GOT3 (cell line): ENCODE data around the gene FLT3LG.
A peak's percentile ranks its signal among the peaks of the same experiment; 100 is the strongest.
"Not testable (repeated sequence)": the region's sequence is repeated elsewhere in the genome, so short reads cannot be mapped to it uniquely, and the experiment has no call there.

Source experiments
- DNase-seq: peaks from one replicate; lab custom pipeline; 2025; ENCODE audit warnings: mixed read lengths; lab: John Stamatoyannopoulos, UW

The FLT3LG gene

GRCh38 chr19:49440439-49441209 lies 33.4 kb upstream of the FLT3LG start:
- DNase-seq, result no peak

GRCh38 chr19:49441210-49441959 lies 32.6 kb upstream of the FLT3LG start, which contains the start of gene SLC17A7:
Gene SLC17A7 (minus strand): TSS chr19:49441527. CDS start chr19:49441379, 148 bp downstream.
- DNase-seq, result no peak

GRCh38 chr19:49441960-49442350 lies 32.1 kb upstream of the FLT3LG start:
- DNase-seq, result no peak

DNA sequence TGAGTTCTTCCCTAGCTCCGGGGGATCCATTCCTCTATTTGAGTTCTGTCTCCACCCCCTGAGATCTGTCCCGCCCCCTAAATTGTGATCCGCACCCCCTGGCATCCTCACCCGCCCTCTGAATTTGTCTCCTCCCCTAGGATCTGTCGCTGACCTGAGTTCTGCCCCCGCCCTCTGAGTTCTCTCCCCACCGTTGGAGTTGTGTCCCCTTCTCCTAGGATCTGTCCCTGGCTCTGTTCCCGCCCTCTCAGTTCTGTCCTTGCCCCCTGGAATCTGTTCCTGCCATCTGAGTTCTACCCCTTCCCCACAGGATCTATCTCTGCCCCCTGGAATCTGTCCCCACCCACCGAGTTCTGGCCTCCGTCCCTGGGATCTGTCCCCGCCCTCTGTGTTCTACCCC lies 31.7 kb upstream of the FLT3LG start:
- DNase-seq, result no peak

DNA sequence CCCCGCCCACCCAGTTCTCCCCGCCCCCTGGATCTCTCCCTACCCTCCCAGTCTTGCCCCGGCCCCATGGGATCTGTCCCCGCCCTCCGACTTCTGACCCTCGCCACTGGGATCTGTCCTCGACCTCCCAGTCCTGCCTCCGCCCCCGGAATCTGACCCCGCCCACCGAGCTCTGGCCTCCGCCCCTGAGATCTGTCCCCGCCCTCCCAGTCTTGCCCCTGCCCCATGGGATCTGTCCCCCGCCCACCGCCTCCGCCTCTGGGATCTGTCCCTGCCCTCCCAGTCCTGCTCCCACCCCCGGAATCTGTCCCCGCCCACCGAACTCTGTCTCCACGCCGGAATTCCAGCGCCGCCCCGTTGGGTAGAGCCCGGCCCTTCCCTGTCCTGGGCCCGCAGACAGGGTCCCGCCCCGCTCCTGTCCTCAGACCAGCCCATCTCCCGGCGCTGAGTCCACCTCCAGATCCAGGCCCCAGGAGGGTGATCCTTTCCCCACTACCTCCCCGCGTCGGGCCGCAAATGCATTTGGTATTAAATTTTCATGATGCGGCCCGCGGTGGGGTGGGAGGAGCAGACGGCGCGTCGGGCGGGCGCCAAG lies 31.1 kb upstream of the FLT3LG start:
- DNase-seq, result peak; percentile 77

DNA sequence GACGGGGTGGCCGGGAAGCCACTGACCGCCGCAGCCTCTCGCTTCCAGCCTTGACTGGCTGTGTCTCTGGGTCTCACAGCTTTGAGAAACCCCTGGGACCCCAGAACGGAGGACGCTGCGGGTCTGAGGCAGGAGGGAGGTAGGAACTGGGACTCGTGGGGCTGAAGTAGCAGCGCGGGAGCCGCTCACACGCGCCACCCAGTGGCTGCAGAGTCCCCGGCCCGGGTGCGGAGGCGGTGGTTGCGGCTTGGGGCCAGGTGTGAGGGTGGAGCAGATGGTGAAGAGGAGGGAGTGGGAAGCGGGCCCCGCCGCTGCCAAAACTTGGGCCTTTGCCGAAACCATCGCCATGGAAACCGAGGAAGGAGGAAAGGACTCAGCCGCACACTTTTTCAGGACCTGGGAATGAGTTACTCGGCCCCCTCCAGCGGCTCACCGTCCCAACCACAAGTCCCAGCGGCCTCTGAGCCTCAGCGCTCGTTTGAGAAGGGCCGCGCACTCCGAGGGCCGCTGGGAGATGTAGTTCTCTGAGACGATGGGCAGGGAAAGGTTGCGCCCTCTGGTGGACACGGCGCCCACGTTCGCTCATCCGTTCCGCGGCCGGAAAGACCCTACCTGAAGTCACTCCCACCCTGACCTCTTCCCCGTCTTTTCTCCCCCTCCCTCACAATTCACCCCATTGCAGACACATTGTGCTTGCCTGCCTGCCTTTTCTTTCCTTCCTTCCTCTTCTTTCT lies 30.5 kb upstream of the FLT3LG start:
- DNase-seq, result peak; percentile 86

- DNase-seq, result not testable (repeated sequence)
Measured at GRCh38 chr19:49444100-49444700, 29.8 kb upstream of the FLT3LG start.

DNA sequence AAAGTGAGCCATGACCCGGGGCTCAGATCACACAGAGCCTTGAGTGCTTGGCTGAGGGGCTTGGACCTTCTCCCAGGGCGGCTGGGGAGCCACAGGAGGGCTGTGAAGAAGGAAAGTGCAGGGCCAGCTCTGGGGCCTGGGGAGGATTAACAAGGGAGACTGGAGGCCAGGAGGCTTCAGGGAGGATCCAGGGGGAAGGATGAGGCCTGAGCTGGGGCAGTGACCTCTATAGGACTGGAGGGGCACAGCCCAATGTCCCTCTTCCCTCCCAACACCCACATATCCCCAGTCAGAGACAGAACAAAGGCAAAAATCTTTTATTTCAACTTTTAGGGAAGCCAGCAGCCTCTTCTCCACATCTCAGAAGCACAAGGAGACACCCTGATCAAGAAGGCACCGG lies 28.0 kb upstream of the FLT3LG start:
- DNase-seq, result no peak

GRCh38 chr19:49447485-49448431 lies 26.3 kb upstream of the FLT3LG start:
- no peak for DNase-seq

GRCh38 chr19:49448432-49448786 lies 25.6 kb upstream of the FLT3LG start:
- DNase-seq, result no peak

GRCh38 chr19:49450405-49450804 lies 23.6 kb upstream of the FLT3LG start:
- DNase-seq, result no peak

- peak; percentile 87 for DNase-seq
Measured at GRCh38 chr19:49451430-49452181, 22.4 kb upstream of the FLT3LG start, which contains the start of gene PIH1D1. Gene PIH1D1 (minus strand): TSS chr19:49451814. CDS start chr19:49451574, 240 bp downstream.

GRCh38 chr19:49453013-49453756 lies 20.8 kb upstream of the FLT3LG start, which contains the start of gene ALDH16A1:
Gene ALDH16A1 (plus strand): TSS chr19:49453225. CDS start chr19:49453332, 107 bp downstream.
- DNase-seq, result peak; percentile 95

- no peak for DNase-seq
Measured at GRCh38 chr19:49453757-49454240, 20.2 kb upstream of the FLT3LG start.

DNA sequence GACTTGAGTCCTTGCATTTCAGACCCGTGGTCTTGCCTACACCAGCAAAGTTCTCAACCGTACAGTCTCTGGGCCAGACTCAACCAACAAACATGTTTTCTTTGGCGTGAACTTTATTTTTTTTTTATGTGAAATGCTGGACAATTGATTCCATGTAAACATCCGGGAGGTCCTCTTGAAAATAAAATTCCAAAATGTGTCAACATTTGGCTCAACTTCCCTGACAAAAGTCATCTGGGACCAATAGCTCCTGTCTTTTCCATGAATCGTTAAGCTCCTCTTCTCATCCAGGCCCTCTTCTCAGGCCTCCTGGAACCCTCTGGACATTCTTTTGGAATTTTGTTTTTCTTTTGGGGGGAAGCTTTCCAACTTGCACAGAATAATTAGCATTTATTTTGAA lies 18.2 kb upstream of the FLT3LG start:
- no peak for DNase-seq

DNA sequence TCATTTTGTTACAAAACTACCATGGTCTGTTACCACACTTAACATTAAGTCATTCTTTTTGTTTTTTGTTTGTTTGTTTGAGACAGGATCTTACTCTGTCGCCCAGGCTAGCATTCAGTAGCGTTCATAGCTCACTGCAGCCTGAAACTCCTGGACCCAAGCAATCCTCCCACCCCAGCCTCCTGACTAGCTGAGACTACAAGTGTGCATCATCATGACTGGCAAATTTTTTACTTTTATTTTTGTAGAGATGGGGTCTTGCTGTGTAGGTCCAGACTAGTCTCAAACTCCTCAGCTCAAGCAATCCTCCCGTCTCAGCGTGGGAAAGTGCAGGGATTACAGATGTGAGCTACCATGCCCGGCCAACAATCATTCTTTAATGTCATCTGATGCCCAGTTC lies 17.7 kb upstream of the FLT3LG start:
- no peak for DNase-seq

GRCh38 chr19:49458567-49458903 lies 15.5 kb upstream of the FLT3LG start:
- DNase-seq, result no peak

DNA sequence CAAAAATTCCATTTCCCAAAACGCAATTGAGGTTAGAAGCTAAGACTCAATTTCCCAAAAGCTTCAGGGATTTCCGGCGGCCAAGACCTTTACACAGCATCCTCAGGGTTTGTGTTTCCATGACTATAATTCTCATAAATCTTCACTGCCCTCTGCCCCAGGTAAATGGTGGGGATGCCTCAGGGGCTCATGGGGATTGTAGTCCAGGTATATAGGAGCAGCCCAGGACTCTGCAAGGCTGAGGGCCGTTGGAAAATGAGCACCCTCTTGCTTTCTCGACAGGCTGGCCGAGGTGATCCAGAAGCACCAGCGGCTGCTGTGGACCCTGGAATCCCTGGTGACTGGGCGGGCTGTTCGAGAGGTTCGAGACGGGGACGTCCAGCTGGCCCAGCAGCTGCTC lies 14.6 kb upstream of the FLT3LG start:
- no peak for DNase-seq

DNA sequence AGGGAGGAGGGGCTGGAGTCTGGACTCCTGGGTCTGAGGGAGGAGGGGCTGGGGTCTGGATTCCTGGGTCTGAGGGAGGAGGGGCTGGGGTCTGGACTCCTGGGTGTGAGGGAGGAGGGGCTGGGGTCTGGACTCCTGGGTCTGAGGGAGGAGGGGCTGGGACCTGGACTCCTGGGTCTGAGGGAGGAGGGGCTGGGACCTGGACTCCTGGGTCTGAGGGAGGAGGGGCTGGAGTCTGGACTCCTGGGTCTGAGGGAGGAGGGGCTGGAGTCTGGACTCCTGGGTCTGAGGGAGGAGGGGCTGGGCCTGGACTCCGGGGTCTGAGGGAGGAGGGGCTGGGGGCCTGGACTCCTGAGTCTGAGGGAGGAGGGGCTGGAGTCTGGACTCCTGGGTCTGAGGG lies 12.9 kb upstream of the FLT3LG start:
- not testable (repeated sequence) for DNase-seq
